SJCRH30 (cell line): Measurements from ENCODE around the gene SOCS1. TPM values are rescaled to one million over a fixed set of nuclear protein-coding genes. Genes with fewer than 3 reads are reported as not detected.
"Not testable (repeated sequence)": the region's sequence is repeated elsewhere in the genome, so short reads cannot be mapped to it uniquely, and the experiment has no call there.

ENCODE experiments used
- DNase-seq, 2 experiments: peaks; one replicate each; pipeline ENCODE4 v3.0.0-alpha.2; 2015 to 2020
- H3K27ac ChIP-seq: fragments of 250-450 bp; sonication (Bioruptor Pico); 2 replicates; pipeline ENCODE4 v1.5.1; 2020; ENCODE audit warnings: mild to moderate bottlenecking, moderate library complexity
- H3K27me3 ChIP-seq: fragments of 250-450 bp; sonication (Bioruptor Pico); 2 replicates; pipeline ENCODE4 v1.5.1; 2020; ENCODE audit warnings: mild to moderate bottlenecking, moderate library complexity
- H3K36me3 ChIP-seq: fragments of 250-450 bp; sonication (Bioruptor Pico); 2 replicates; pipeline ENCODE4 v1.5.1; 2020; ENCODE audit warnings: mild to moderate bottlenecking, moderate library complexity
- H3K4me1 ChIP-seq: fragments of 250-450 bp; sonication (Bioruptor Pico); 2 replicates; pipeline ENCODE4 v1.5.1; 2020; ENCODE audit warnings: mild to moderate bottlenecking, moderate library complexity
- H3K4me3 ChIP-seq: fragments of 250-450 bp; sonication (Bioruptor Pico); 2 replicates; pipeline ENCODE4 v1.5.1; 2020; ENCODE audit warnings: mild to moderate bottlenecking, moderate library complexity
- H3K9me3 ChIP-seq: fragments of 250-450 bp; sonication (Bioruptor Pico); replicated peaks from 2 replicates; pipeline ENCODE4 v1.5.1; 2020; ENCODE audit warnings: mild to moderate bottlenecking, moderate library complexity
- total RNA-seq: library from RNA; depleted of rRNA; stranded (reverse); fragments of >200 nt; shearing (Covaris generic); gene quantifications from 2 replicates; pipeline ENCODE4 v1.2.3, GENCODE V29; 2014

SOCS1 gene
- total RNA-seq, 1 experiment from 2014 or later = 1.8 TPM

GRCh38 chr16:11234884-11235702, 20.9 kb downstream of the SOCS1 start:
- Histone ChIP-seq H3K9me3 (no peaks in the 10 kb centered on the region), H3K36me3 (no peaks in the 10 kb centered on the region), H3K4me3 (no peak overlapping the region), H3K27ac (no peak overlapping the region), H3K27me3 (no peaks in the 10 kb centered on the region), H3K4me1 (no peaks in the 10 kb centered on the region)
- DNase-seq = no peak

- Histone ChIP-seq H3K27me3 (no peaks in the 10 kb centered on the region), H3K27ac (no peak overlapping the region), H3K4me3 (no peak overlapping the region), H3K4me1 (no peaks in the 10 kb centered on the region), H3K36me3 (no peaks in the 10 kb centered on the region), H3K9me3 (no peaks in the 10 kb centered on the region)
- no peak for DNase-seq
These were observed 22.2 kb downstream of the SOCS1 start for GRCh38 chr16:11233727-11234376.

GRCh38 chr16:11232852-11233726, 22.9 kb downstream of the SOCS1 start:
- Histone ChIP-seq H3K27me3 (no peaks in the 10 kb centered on the region), H3K4me3 (no peak overlapping the region), H3K27ac (no peak overlapping the region), H3K4me1 (no peaks in the 10 kb centered on the region), H3K9me3 (no peaks in the 10 kb centered on the region), H3K36me3 (no peaks in the 10 kb centered on the region)
- no peak for DNase-seq

GRCh38 chr16:11232302-11232851, 23.6 kb downstream of the SOCS1 start:
- Histone ChIP-seq H3K9me3 (no peaks in the 10 kb centered on the region), H3K27me3 (no peaks in the 10 kb centered on the region), H3K4me3 (no peak overlapping the region), H3K36me3 (no peaks in the 10 kb centered on the region), H3K4me1 (no peaks in the 10 kb centered on the region), H3K27ac (no peak overlapping the region)
- DNase-seq = no peak

GRCh38 chr16:11231367-11231970, 24.5 kb downstream of the SOCS1 start:
- H3K36me3 ChIP-seq = no peaks in the 10 kb centered on the region
- DNase-seq = no peak
- H3K27ac ChIP-seq = no peak overlapping the region
- H3K9me3 ChIP-seq = no peaks in the 10 kb centered on the region
- H3K27me3 ChIP-seq = no peaks in the 10 kb centered on the region
- no peaks in the 10 kb centered on the region for H3K4me1 ChIP-seq
- H3K4me3 ChIP-seq = no peak overlapping the region

- no peaks in the 10 kb centered on the region for H3K27me3 ChIP-seq
- H3K4me1 ChIP-seq = no peaks in the 10 kb centered on the region
- DNase-seq = no peak
- no peaks in the 10 kb centered on the region for H3K36me3 ChIP-seq
- no peak overlapping the region for H3K27ac ChIP-seq
- no peak overlapping the region for H3K4me3 ChIP-seq
- no peaks in the 10 kb centered on the region for H3K9me3 ChIP-seq
These were observed 26.1 kb downstream of the SOCS1 start for GRCh38 chr16:11229906-11230305.

GRCh38 chr16:11229432-11229831, 26.6 kb downstream of the SOCS1 start:
- Histone ChIP-seq H3K27me3 (no peaks in the 10 kb centered on the region), H3K27ac (no peak overlapping the region), H3K4me1 (no peaks in the 10 kb centered on the region), H3K4me3 (no peak overlapping the region), H3K36me3 (no peaks in the 10 kb centered on the region), H3K9me3 (no peaks in the 10 kb centered on the region)
- no peak for DNase-seq

- Histone ChIP-seq H3K9me3 (no peaks in the 10 kb centered on the region), H3K36me3 (no peaks in the 10 kb centered on the region), H3K27ac (no peak overlapping the region), H3K4me1 (no peaks in the 10 kb centered on the region), H3K4me3 (no peak overlapping the region), H3K27me3 (no peaks in the 10 kb centered on the region)
- no peak for DNase-seq
These were observed 30.1 kb downstream of the SOCS1 start for GRCh38 chr16:11225677-11226549.

GRCh38 chr16:11224894-11225676, 30.9 kb downstream of the SOCS1 start:
- Histone ChIP-seq H3K27me3 (no peaks in the 10 kb centered on the region), H3K9me3 (no peaks in the 10 kb centered on the region), H3K36me3 (no peaks in the 10 kb centered on the region), H3K4me1 (no peaks in the 10 kb centered on the region), H3K27ac (no peak overlapping the region), H3K4me3 (no peak overlapping the region)
- no peak for DNase-seq

GRCh38 chr16:11224096-11224893, 31.7 kb downstream of the SOCS1 start:
- no peaks in the 10 kb centered on the region for H3K36me3 ChIP-seq
- no peak overlapping the region for H3K4me3 ChIP-seq
- peak in 1 of 2 experiments; percentile 44 for DNase-seq
- H3K4me1 ChIP-seq = no peaks in the 10 kb centered on the region
- no peaks in the 10 kb centered on the region for H3K27me3 ChIP-seq
- H3K27ac ChIP-seq = no peak overlapping the region
- no peaks in the 10 kb centered on the region for H3K9me3 ChIP-seq

- not testable (repeated sequence) for H3K4me1 ChIP-seq, H3K27me3 ChIP-seq, H3K4me3 ChIP-seq, H3K36me3 ChIP-seq, H3K27ac ChIP-seq, DNase-seq
- peaks cover 12% of the 10 kb centered on the region for H3K9me3 ChIP-seq
These were observed 35.5 kb downstream of the SOCS1 start for GRCh38 chr16:11220507-11220906.

GRCh38 chr16:11219178-11219577, 36.8 kb downstream of the SOCS1 start:
- Histone ChIP-seq H3K36me3 (no peaks in the 10 kb centered on the region), H3K4me3 (no peak overlapping the region), H3K4me1 (no peaks in the 10 kb centered on the region), H3K27me3 (no peaks in the 10 kb centered on the region), H3K27ac (no peak overlapping the region), H3K9me3 (peaks cover 12% of the 10 kb centered on the region)
- DNase-seq = no peak
